ENCODE data around the gene COQ2.
"Not testable (repeated sequence)": the region's sequence is repeated elsewhere in the genome, so short reads cannot be mapped to it uniquely, and the experiment has no call there.

Gene COQ2

GRCh38 chr4:83238393-83239248, 46.0 kb downstream of the COQ2 start:
- TF ChIP-seq CTCF (conservative IDR thresholded peaks at IDR 0.05; ENCODE audit: control insufficient read depth, insufficient read depth, low read depth, low read length), result no peak

GRCh38 chr4:83237591-83237990, 47.0 kb downstream of the COQ2 start:
- no peak for TF ChIP-seq CTCF (conservative IDR thresholded peaks at IDR 0.05; ENCODE audit: control insufficient read depth, insufficient read depth, low read depth, low read length)
- H3K4me3 ChIP-seq (ENCODE audit: control insufficient read depth, low read depth, low read length), result no peak overlapping the region
- no peak for DNase-seq (ENCODE audit: low read depth)

More at GRCh38 chr4:83238393-83239248, 46.0 kb downstream of the COQ2 start:
- DNase-seq (ENCODE audit: low read depth), result no peak
- H3K4me3 ChIP-seq (ENCODE audit: control insufficient read depth, low read depth, low read length), result no peak overlapping the region

DNA sequence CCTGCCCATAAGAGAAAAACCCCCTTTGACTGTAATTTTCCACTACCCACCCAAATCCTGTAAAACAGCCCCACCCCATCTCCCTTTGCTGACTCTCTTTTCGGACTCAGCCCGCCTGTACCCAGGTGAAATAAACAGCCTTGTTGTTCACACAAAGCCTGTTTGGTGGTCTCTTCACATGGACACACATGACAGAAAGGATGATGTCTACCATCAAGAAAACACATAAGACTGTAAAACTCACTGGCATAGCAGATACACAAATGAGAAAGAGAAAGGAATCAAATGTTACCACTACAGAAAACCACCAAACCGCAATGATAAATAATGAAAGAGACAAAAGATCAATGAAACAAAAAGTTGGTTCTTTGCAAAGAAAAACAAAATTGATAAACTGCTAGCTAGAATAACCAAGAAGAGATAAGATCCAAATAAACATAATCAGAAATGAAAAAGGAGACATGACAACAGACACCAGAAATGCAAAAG, 48.9 kb downstream of the COQ2 start:
- not testable (repeated sequence) for DNase-seq (ENCODE audit: low read depth); H3K4me3 ChIP-seq (ENCODE audit: control insufficient read depth, low read depth, low read length)

DNA sequence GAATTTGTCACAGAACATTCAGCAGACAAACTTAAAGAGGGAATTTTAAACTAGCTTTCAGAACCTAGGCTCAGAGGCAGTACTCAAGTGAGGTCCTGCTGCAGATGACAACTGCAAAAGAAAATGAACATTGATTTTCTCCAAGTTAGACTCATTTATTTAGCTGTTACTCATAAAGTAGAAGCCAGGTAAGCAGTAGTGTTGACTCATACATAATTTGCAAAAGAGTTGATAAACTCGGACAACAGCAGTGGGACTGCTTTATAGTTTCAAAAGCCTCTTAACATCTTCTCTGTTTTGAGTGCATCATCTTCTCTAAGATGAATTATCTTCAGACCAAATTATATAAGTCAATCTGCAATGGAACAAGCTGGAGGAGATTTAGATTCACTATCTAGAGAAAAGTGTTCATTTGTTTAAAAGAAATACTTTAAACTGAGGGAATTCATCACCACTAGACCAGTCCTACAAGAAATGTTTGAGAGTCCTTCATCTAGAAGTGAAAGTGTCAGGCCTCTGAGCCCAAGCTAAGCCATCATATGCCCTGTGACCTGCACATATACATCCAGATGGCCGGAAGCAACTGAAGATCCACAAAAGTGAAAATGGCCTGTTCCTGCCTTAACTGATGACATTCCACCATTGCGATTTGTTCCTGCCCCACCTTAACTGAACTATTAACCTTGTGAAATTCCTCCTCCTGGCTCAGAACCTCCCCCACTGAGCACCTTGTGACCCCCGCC, 49.5 kb downstream of the COQ2 start:
- no peak for DNase-seq (ENCODE audit: low read depth)
- H3K4me3 ChIP-seq (ENCODE audit: control insufficient read depth, low read depth, low read length), result no peak overlapping the region
- TF ChIP-seq CTCF (conservative IDR thresholded peaks at IDR 0.05; ENCODE audit: control insufficient read depth, insufficient read depth, low read depth, low read length), result no peak

GRCh38 chr4:83234387-83234786, 50.2 kb downstream of the COQ2 start:
- not testable (repeated sequence) for DNase-seq (ENCODE audit: low read depth); H3K4me3 ChIP-seq (ENCODE audit: control insufficient read depth, low read depth, low read length)

GRCh38 chr4:83232082-83232481, 52.5 kb downstream of the COQ2 start:
- no peak overlapping the region for H3K4me3 ChIP-seq (ENCODE audit: control insufficient read depth, low read depth, low read length)
- TF ChIP-seq CTCF (conservative IDR thresholded peaks at IDR 0.05; ENCODE audit: control insufficient read depth, insufficient read depth, low read depth, low read length), result no peak
- no peak for DNase-seq (ENCODE audit: low read depth)

DNA sequence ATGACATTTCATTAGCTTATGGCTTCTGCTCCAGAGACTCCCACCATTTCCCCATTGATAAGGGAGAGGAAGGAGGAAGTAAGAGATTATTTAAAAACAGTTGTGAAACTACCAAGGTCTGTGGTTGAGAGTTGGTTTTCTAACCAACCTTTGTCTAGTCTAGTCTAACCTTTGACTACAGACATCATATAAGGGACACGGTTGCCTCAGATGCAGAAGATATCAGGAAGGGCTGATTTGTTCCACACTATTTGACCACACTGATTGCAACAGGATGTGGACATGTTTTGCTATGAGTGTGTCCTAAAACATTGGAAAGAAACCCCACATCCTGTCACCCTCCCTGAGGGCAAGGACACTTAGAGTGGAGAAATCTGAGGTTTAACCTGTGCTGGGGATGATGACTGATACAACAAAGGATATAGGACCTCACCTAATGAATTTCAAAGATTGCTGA, 53.0 kb downstream of the COQ2 start:
- TF ChIP-seq CTCF (conservative IDR thresholded peaks at IDR 0.05; ENCODE audit: control insufficient read depth, insufficient read depth, low read depth, low read length), result no peak
- no peak overlapping the region for H3K4me3 ChIP-seq (ENCODE audit: control insufficient read depth, low read depth, low read length)
- DNase-seq (ENCODE audit: low read depth), result peak; percentile 38

Measured in fibroblast of mammary gland (primary cell).